HG03342 (cell line): ENCODE measurements around the gene BCAS4.

Experiments
- ATAC-seq: cut with Tn5 transposase; IDR thresholded peaks from one replicate; pipeline ENCODE4 v1.9.1; 2021; ENCODE audit warnings: mild to moderate bottlenecking, moderate library complexity; ENCODE audit not compliant: unreplicated experiment

The BCAS4 gene

GRCh38 chr20:50903353-50904051 lies 108.6 kb downstream of the BCAS4 start:
- no peak for ATAC-seq

- no peak for ATAC-seq
Measured at GRCh38 chr20:50904067-50904570, 109.3 kb downstream of the BCAS4 start.

GRCh38 chr20:50909413-50909812 lies 114.6 kb downstream of the BCAS4 start:
- no peak for ATAC-seq

- ATAC-seq: no peak
Measured at GRCh38 chr20:50911030-50911429, 116.2 kb downstream of the BCAS4 start.

- ATAC-seq: peak; percentile 42
Measured at GRCh38 chr20:50911716-50912115, 116.9 kb downstream of the BCAS4 start.

GRCh38 chr20:50913690-50914375 lies 119.0 kb downstream of the BCAS4 start:
- ATAC-seq: no peak

- ATAC-seq: no peak
Measured at GRCh38 chr20:50915424-50915823, 120.6 kb downstream of the BCAS4 start.

GRCh38 chr20:50916257-50916656 lies 121.4 kb downstream of the BCAS4 start:
- no peak for ATAC-seq

GRCh38 chr20:50916934-50917333 lies 122.1 kb downstream of the BCAS4 start:
- no peak for ATAC-seq

- no peak for ATAC-seq
Measured at GRCh38 chr20:50918403-50918802, 123.5 kb downstream of the BCAS4 start.

- no peak for ATAC-seq
Measured at GRCh38 chr20:50919567-50919966, 124.7 kb downstream of the BCAS4 start.

GRCh38 chr20:50920997-50921396 lies 126.1 kb downstream of the BCAS4 start:
- peak; percentile 42 for ATAC-seq

- ATAC-seq: no peak
Measured at GRCh38 chr20:50921803-50922501, 127.1 kb downstream of the BCAS4 start.

- ATAC-seq: no peak
Measured at GRCh38 chr20:50924261-50924920, 129.5 kb downstream of the BCAS4 start.

- ATAC-seq: no peak
Measured at GRCh38 chr20:50926530-50926929, 131.7 kb downstream of the BCAS4 start.
